Smooth muscle cell (in vitro differentiated cells): ENCODE data around the gene SOAT2. TPM values are rescaled to one million over a fixed set of nuclear protein-coding genes. Genes with fewer than 3 reads are reported as not detected.

Source experiments
- DNase-seq: peaks from one replicate; lab custom pipeline; 2025; ENCODE audit not compliant: unreplicated experiment; lab: John Stamatoyannopoulos, UW
- H2AFZ ChIP-seq: fragments of 200-600 bp; sonication (generic); 2 replicates; pipeline ENCODE4 v1.6.0; 2016; ENCODE audit warnings: antibody characterized with exemption, low read depth, mild to moderate bottlenecking
- H3F3A ChIP-seq: fragments of 200-600 bp; sonication (generic); 2 replicates; pipeline ENCODE4 v1.6.0; 2017; ENCODE audit warnings: antibody characterized with exemption, low read depth
- H3K27ac ChIP-seq: fragments of 200-600 bp; sonication (generic); 2 replicates; pipeline ENCODE4 v1.5.1; 2016; ENCODE audit warnings: low read depth, mild to moderate bottlenecking
- H3K27me3 ChIP-seq: fragments of 200-600 bp; sonication (generic); 2 replicates; pipeline ENCODE4 v1.6.1; 2016; ENCODE audit warnings: low read depth, mild to moderate bottlenecking
- H3K36me3 ChIP-seq: fragments of 200-600 bp; sonication (generic); 2 replicates; pipeline ENCODE4 v1.5.1; 2016; ENCODE audit warnings: low read depth
- H3K4me1 ChIP-seq: fragments of 200-600 bp; sonication (generic); 2 replicates; pipeline ENCODE4 v1.5.1; 2016; ENCODE audit warnings: low read depth
- H3K4me2 ChIP-seq: fragments of 200-600 bp; sonication (generic); 2 replicates; pipeline ENCODE4 v1.6.0; 2016; ENCODE audit warnings: mild to moderate bottlenecking
- H3K4me3 ChIP-seq: fragments of 200-600 bp; sonication (generic); 2 replicates; pipeline ENCODE4 v1.5.1; 2016; ENCODE audit warnings: mild to moderate bottlenecking
- H3K79me2 ChIP-seq: fragments of 200-600 bp; sonication (generic); 2 replicates; pipeline ENCODE4 v1.6.0; 2016; ENCODE audit warnings: low read depth, mild to moderate bottlenecking
- H3K9ac ChIP-seq: fragments of 200-600 bp; sonication (generic); 2 replicates; pipeline ENCODE4 v1.6.0; 2016; ENCODE audit warnings: low read depth
- H3K9me3 ChIP-seq: fragments of 200-600 bp; sonication (generic); replicated peaks from 2 replicates; pipeline ENCODE4 v1.5.1; 2016; ENCODE audit warnings: low read depth
- H4K20me1 ChIP-seq: fragments of 200-600 bp; sonication (generic); 2 replicates; pipeline ENCODE4 v1.6.0; 2016; ENCODE audit warnings: low read depth
- CTCF ChIP-seq: fragments of 200-600 bp; sonication (generic); IDR thresholded peaks from 2 replicates; pipeline ENCODE4 v1.5.1; 2017; ENCODE audit warnings: borderline replicate concordance, mild to moderate bottlenecking, antibody characterized with exemption; ENCODE audit not compliant: insufficient read depth, poor library complexity, severe bottlenecking
- WGBS: methylation state at CpG from one replicate; pipeline ENCODE4 v1.1.7; 2016; ENCODE audit warnings: low lambda C conversion rate; 5-methylcytosine and 5-hydroxymethylcytosine counted together
- polyA plus RNA-seq: library from polyadenylated mRNA; unstranded; fragments of >200 nt; fragmentation: Nextera tagmentation; extraction: Ambion mirVana; gene quantifications from 2 replicates; pipeline ENCODE4 v1.2.1, GENCODE V29; 2016
- total RNA-seq: library from RNA; depleted of rRNA; stranded (reverse); fragments of >200 nt; gene quantifications from 2 replicates; pipeline ENCODE4 v1.2.3, GENCODE V29; 2014

SOAT2 gene
- total and polyA plus RNA-seq, 2 experiments from 2014 or later: not detected

GRCh38 chr12:53060721-53061276, 42.5 kb upstream of the SOAT2 start:
- Histone ChIP-seq H3K9ac (no peak overlapping the region), H3K27ac (no peak overlapping the region)
- DNase-seq: no peak

GRCh38 chr12:53061404-53062010, 41.8 kb upstream of the SOAT2 start:
- TF ChIP-seq CTCF: no peak
- Histone ChIP-seq H3K4me2 (no peak overlapping the region), H3K4me1 (no peaks in the 10 kb centered on the region), H3K27me3 (no peaks in the 10 kb centered on the region), H3K27ac (no peak overlapping the region), H3K9ac (no peak overlapping the region), H3K79me2 (no peaks in the 10 kb centered on the region), H3K4me3 (no peak overlapping the region), H3F3A (no peaks in the 10 kb centered on the region), H3K9me3 (no peaks in the 10 kb centered on the region), H2AFZ (no peak overlapping the region), H4K20me1 (peaks cover 9% of the 10 kb centered on the region), H3K36me3 (no peaks in the 10 kb centered on the region)
- WGBS: 87% methylated on average over 5 of the region's 5 CpGs
- DNase-seq: no peak

More at GRCh38 chr12:53060721-53061276, 42.5 kb upstream of the SOAT2 start:
- Histone ChIP-seq H3K4me2 (no peak overlapping the region), H3K27me3 (no peaks in the 10 kb centered on the region), H4K20me1 (peaks cover 9% of the 10 kb centered on the region), H3K79me2 (no peaks in the 10 kb centered on the region), H3K4me1 (no peaks in the 10 kb centered on the region), H3K36me3 (no peaks in the 10 kb centered on the region), H2AFZ (no peak overlapping the region), H3K4me3 (no peak overlapping the region), H3F3A (no peaks in the 10 kb centered on the region), H3K9me3 (no peaks in the 10 kb centered on the region)
- TF ChIP-seq CTCF: no peak
- WGBS: 97% methylated on average over 18 of the region's 18 CpGs

DNA sequence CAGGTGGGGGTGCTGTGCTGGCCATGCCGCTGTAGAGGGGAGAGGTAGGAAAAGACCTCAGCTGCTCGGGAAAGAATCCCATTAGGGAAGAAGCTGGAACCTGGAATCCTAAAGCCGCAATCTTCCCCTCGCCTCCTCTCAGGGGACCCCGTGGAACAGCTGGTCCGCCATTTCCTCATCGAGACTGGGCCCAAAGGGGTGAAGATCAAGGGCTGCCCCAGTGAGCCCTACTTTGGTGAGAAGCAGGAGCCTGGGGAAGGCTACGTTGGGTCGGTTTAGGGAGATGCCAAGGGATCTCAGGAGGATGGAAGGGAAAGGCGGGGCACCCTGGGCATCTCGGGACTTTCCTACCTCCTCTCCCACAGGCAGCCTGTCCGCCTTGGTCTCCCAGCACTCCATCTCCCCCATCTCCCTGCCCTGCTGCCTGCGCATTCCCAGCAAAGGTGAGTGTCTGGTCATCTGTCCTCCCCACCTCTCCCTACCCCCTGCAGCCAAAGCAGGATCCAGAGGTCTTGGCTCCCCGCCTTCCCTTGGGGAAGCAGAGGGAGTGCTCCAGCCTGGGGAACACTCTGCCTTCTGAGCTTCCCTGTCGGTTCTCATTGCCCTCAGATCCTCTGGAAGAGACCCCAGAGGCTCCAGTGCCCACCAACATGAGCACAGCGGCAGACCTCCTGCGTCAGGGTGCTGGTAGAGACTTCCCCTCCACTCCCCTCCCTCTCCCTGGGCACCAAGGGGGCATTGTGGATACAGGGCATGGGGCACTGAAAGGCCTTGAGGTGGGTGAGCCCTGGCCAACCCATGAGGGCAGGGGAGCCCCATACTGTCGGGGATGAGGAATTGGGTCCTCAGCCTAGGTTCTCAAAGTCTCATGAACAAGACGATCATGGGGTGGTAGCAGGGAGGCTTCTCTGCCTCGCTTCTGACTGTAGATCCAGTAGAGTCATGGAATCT, 41.0 kb upstream of the SOAT2 start:
- TF ChIP-seq CTCF: no peak
- Histone ChIP-seq H3K79me2 (no peaks in the 10 kb centered on the region), H3K9ac (no peak overlapping the region), H2AFZ (no peak overlapping the region), H3F3A (no peaks in the 10 kb centered on the region), H3K4me3 (no peak overlapping the region), H3K9me3 (no peaks in the 10 kb centered on the region), H4K20me1 (peaks cover 9% of the 10 kb centered on the region), H3K27me3 (no peaks in the 10 kb centered on the region), H3K36me3 (no peaks in the 10 kb centered on the region), H3K4me2 (no peak overlapping the region), H3K4me1 (no peaks in the 10 kb centered on the region), H3K27ac (no peak overlapping the region)
- DNase-seq: no peak
- WGBS: 94% methylated on average over 18 of the region's 20 CpGs
